Measurements from ENCODE around the gene FBXO7.

GRCh38 chr22:32494971-32495370 is 20.4 kb downstream of the FBXO7 start:
- TF ChIP-seq EZH2 (IDR thresholded peaks at IDR 0.05) (no peak), POLR2AphosphoS5 (IDR thresholded peaks at IDR 0.05; ENCODE audit: borderline replicate concordance, low read depth, low read length) (no peak)

Measured in SK-N-MC (cell line).